Left lung (tissue), 14 donors: Measurements from ENCODE around the gene ZBTB48. TPM values are rescaled to one million over a fixed set of nuclear protein-coding genes. Genes with fewer than 3 reads are reported as not detected.

Source experiments
- ATAC-seq: fragments of 200-7000 bp; cut with Tn5 transposase; one replicate; pipeline ENCODE4 v1.9.1; 2020; ENCODE audit warnings: moderate library complexity
- DNase-seq, 4 donors: peaks; one replicate each; pipeline ENCODE4 v3.0.0-alpha.2; 2013 to 2020
- H3K27ac ChIP-seq, 2 donors: fragments of 200-600 bp; sonication (generic) in 1 of 2; one replicate each; pipeline versions ENCODE4 v1.5.0 to v1.8.0; 2020 to 2021
- H3K27me3 ChIP-seq, 2 donors: fragments of 200-600 bp; sonication (generic) in 1 of 2; one replicate each; pipeline versions ENCODE4 v1.5.0 to v1.8.0; 2020 to 2021
- H3K36me3 ChIP-seq, 2 donors: fragments of 200-600 bp; sonication (generic) in 1 of 2; one replicate each; pipeline versions ENCODE4 v1.5.0 to v1.8.0; 2020 to 2021
- H3K4me1 ChIP-seq, 2 donors: fragments of 200-600 bp; one replicate each; pipeline ENCODE4 v1.8.0; 2021
- H3K4me3 ChIP-seq, 2 donors: fragments of 200-600 bp; sonication (generic) in 1 of 2; one replicate each; pipeline versions ENCODE4 v1.5.0 to v1.8.0; 2020 to 2021; ENCODE audit warnings: mild to moderate bottlenecking in 1 of 2
- H3K9me3 ChIP-seq, 2 donors: fragments of 200-600 bp; sonication (generic) in 1 of 2; one replicate each; pipeline versions ENCODE4 v1.5.0 to v1.8.0; 2020 to 2021
- CTCF ChIP-seq, 2 donors: fragments of 200-600 bp; sonication (generic) in 1 of 2; IDR thresholded peaks; one replicate each; pipeline versions ENCODE4 v1.5.0 to v1.8.0; 2021; ENCODE audit warnings: antibody characterized with exemption in 2 of 2
- intact Hi-C, 2 donors: fragments of 100-400 bp; cut with DNase I; formaldehyde crosslinking; loops; one replicate each; pipeline versions ENCODE4 v1.11.2 to v1.14.2; 2022
- long read RNA-seq, 12 donors: library from polyadenylated mRNA in 2 of 12; unstranded in 2 of 12; transcript quantifications; one replicate each; pipeline ENCODE4 v2.0.0 and lab custom pipeline, GENCODE V29; 2019 to 2026
- polyA plus RNA-seq, 6 donors: library from polyadenylated mRNA; unstranded; fragments of 120-200 nt; gene quantifications; one replicate each; pipeline ENCODE4 v1.2.1, GENCODE V29; 2013; ENCODE audit not compliant: insufficient read length in 6 of 6
- total RNA-seq, 2 donors: library from RNA; stranded (reverse); fragmentation: NEBNext Ultra II Directional; extraction: Animal tissue kit (Norgen Biotek cat#: 25700); gene quantifications; one replicate each; pipeline ENCODE4 v1.2.1, GENCODE V29; 2021
- donor health status: DM: no; HTN: yes; CAD: no.
- donor health status: DM: no; HTN: no; CAD: no.

ZBTB48 gene
- total RNA-seq, result 10 to 100 TPM; 24.7 to 34.5 TPM
- polyA plus RNA-seq, result 10 to 100 TPM; 26.2 to 41.6 (median 33.7) TPM
- long read RNA-seq, donor 1, partial matches to known transcripts, result 0 of 9 reads
- long read RNA-seq, donor 1, other reads (novel, unspliced or antisense), result 0 of 9 reads
- long read RNA-seq, donor 2, partial matches to known transcripts, result 0 of 7 reads
- long read RNA-seq, donor 2, other reads (novel, unspliced or antisense), result 0 of 7 reads
- long read RNA-seq, donor 3, partial matches to known transcripts, result 0 of 1 reads
- long read RNA-seq, donor 3, other reads (novel, unspliced or antisense), result 0 of 1 reads
- long read RNA-seq, donor 4, partial matches to known transcripts, result 2 of 7 reads
- long read RNA-seq, donor 4, other reads (novel, unspliced or antisense), result 3 of 7 reads
- long read RNA-seq, donor 5, partial matches to known transcripts, result 5 of 9 reads
- long read RNA-seq, donor 5, other reads (novel, unspliced or antisense), result 0 of 9 reads
- long read RNA-seq, donor 6, partial matches to known transcripts, result 0 of 5 reads
- long read RNA-seq, donor 6, other reads (novel, unspliced or antisense), result 0 of 5 reads
- long read RNA-seq, donor 7, partial matches to known transcripts, result 0 of 2 reads
- long read RNA-seq, donor 7, other reads (novel, unspliced or antisense), result 0 of 2 reads
- long read RNA-seq, donor 8, partial matches to known transcripts, result 0 of 6 reads
- long read RNA-seq, donor 8, other reads (novel, unspliced or antisense), result 0 of 6 reads
- long read RNA-seq, donor 9, result 0 reads
- long read RNA-seq, donor 10, partial matches to known transcripts, result 5 of 10 reads
- long read RNA-seq, donor 10, other reads (novel, unspliced or antisense), result 4 of 10 reads
- long read RNA-seq, donor 11, partial matches to known transcripts, result 0 of 1 reads
- long read RNA-seq, donor 11, other reads (novel, unspliced or antisense), result 0 of 1 reads
- long read RNA-seq, donor 12, partial matches to known transcripts, result 0 of 7 reads
- long read RNA-seq, donor 12, other reads (novel, unspliced or antisense), result 5 of 7 reads

GRCh38 chr1:6579374-6580118 is at the start of gene ZBTB48:
TSS of gene ZBTB48 (plus strand) at chr1:6579994. CDS start at chr1:6580610, 616 bp downstream.
- DNase-seq (peak; percentile 99 to 100 (median 100)), ATAC-seq (peak; percentile 98)
- no peak for TF ChIP-seq CTCF (IDR thresholded peaks at IDR 0.05)
- Histone ChIP-seq H3K36me3 (peaks cover 0 to 5% of the 10 kb centered on the region in 2 donors), H3K9me3 (no peaks in the 10 kb centered on the region), H3K27ac (peak within 1 kb of the TSS; percentile 88 to 96), H3K27me3 (no peaks in the 10 kb centered on the region), H3K4me1 (peaks cover 11 to 43% of the 10 kb centered on the region in 2 donors), H3K4me3 (peak within 1 kb of the TSS; percentile 88 to 92)
- intact Hi-C loops, result no loop called here

GRCh38 chr1:6530504-6531160 is 49.2 kb upstream of the ZBTB48 start:
- DNase-seq, result no peak
- Histone ChIP-seq H3K9me3 (no peaks in the 10 kb centered on the region), H3K27me3 (no peaks in the 10 kb centered on the region), H3K4me1 (peaks cover 0 to 5% of the 10 kb centered on the region in 2 donors), H3K4me3 (no peak overlapping the region), H3K36me3 (peaks cover 0 to 87% of the 10 kb centered on the region in 2 donors), H3K27ac (no peak overlapping the region)
- no peak for ATAC-seq
- TF ChIP-seq CTCF (IDR thresholded peaks at IDR 0.05), result no peak
- intact Hi-C loops, result no loop called here

- TF ChIP-seq CTCF (IDR thresholded peaks at IDR 0.05), result no peak
- Histone ChIP-seq H3K4me3 (no peak overlapping the region), H3K27me3 (no peaks in the 10 kb centered on the region), H3K36me3 (peaks cover 0 to 85% of the 10 kb centered on the region in 2 donors), H3K9me3 (no peaks in the 10 kb centered on the region), H3K27ac (no peak overlapping the region), H3K4me1 (peaks cover 0 to 5% of the 10 kb centered on the region in 2 donors)
- no peak for DNase-seq
- intact Hi-C loops, result no loop called here
- no peak for ATAC-seq
Observed at GRCh38 chr1:6531996-6532395, 47.8 kb upstream of the ZBTB48 start.

- intact Hi-C loops, result no loop called here
Observed at GRCh38 chr1:6534248-6534822, 45.5 kb upstream of the ZBTB48 start.

More at GRCh38 chr1:6534248-6534822, 45.5 kb upstream of the ZBTB48 start:
- Histone ChIP-seq H3K36me3 (peaks cover 0 to 75% of the 10 kb centered on the region in 2 donors), H3K27ac (no peak overlapping the region), H3K27me3 (no peaks in the 10 kb centered on the region), H3K4me1 (peaks cover 0 to 5% of the 10 kb centered on the region in 2 donors), H3K4me3 (no peak overlapping the region), H3K9me3 (no peaks in the 10 kb centered on the region)
- TF ChIP-seq CTCF (IDR thresholded peaks at IDR 0.05), result no peak
- ATAC-seq, result no peak
- DNase-seq, result no peak
